ENCODE measurements around the gene SPATS2L.

Gene SPATS2L

GRCh38 chr2:200324362-200324761 is 17.9 kb downstream of the SPATS2L start:
- TF ChIP-seq CTCF (IDR thresholded peaks at IDR 0.05; ENCODE audit: low read depth, low read length, poor library complexity, severe bottlenecking) (no peak), EZH2phosphoT487 (IDR thresholded peaks at IDR 0.05; ENCODE audit: borderline replicate concordance, low read length) (no peak)
- Histone ChIP-seq H3K4me2 (ENCODE audit: low read length) (no peak overlapping the region), H3F3A (ENCODE audit: control insufficient read depth, insufficient read depth) (no peaks in the 10 kb centered on the region), H3K79me2 (ENCODE audit: control insufficient read depth, low read length) (no peaks in the 10 kb centered on the region), H3K9me3 (ENCODE audit: control insufficient read depth, insufficient read depth, low read length) (no peaks in the 10 kb centered on the region), H4K20me1 (ENCODE audit: control insufficient read depth, insufficient read depth, low read depth, low read length) (no peaks in the 10 kb centered on the region), H3K27me3 (ENCODE audit: control insufficient read depth, low read length) (peaks cover 13% of the 10 kb centered on the region), H3K27ac (ENCODE audit: low read depth, low read length) (no peak overlapping the region), H3K36me3 (ENCODE audit: control insufficient read depth, low read length) (no peaks in the 10 kb centered on the region), H3K4me1 (ENCODE audit: control insufficient read depth, low read length) (no peaks in the 10 kb centered on the region), H3K9me2 (replicated peaks; ENCODE audit: control insufficient read depth, low read length) (no peaks in the 10 kb centered on the region), H3K4me3 (ENCODE audit: low read length) (no peak overlapping the region)

DNA sequence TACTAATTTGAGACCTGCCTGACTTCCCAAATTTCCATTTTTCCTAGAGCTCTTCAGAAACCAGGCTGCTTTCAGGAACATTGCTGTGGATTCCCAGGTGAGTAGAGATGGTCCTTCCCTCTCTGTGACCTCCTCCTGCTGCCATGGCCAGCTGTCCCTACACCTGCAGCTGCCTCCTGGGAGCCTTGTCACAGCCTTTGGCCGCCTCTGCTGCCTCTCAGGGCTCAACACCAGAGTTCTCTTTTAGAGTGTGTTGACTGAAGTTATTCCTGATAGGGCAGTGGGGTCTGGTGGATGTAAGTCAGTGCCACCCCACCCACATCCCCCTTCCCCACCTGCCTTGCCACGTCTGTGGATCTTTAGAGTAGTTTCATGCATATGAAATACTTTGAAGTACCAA is 22.9 kb downstream of the SPATS2L start:
- Histone ChIP-seq H3K9me3 (ENCODE audit: control insufficient read depth, insufficient read depth, low read length) (no peaks in the 10 kb centered on the region), H3K9me2 (replicated peaks; ENCODE audit: control insufficient read depth, low read length) (no peaks in the 10 kb centered on the region), H3K27me3 (ENCODE audit: control insufficient read depth, low read length) (0 out of 2 replicates have a peak, but pooled peaks cover under 1% of the 10 kb centered on the region), H3K4me3 (ENCODE audit: low read length) (no peak overlapping the region), H3K4me1 (ENCODE audit: control insufficient read depth, low read length) (no peaks in the 10 kb centered on the region), H3K4me2 (ENCODE audit: low read length) (no peak overlapping the region), H3K36me3 (ENCODE audit: control insufficient read depth, low read length) (no peaks in the 10 kb centered on the region), H3K27ac (ENCODE audit: low read depth, low read length) (no peak overlapping the region), H4K20me1 (ENCODE audit: control insufficient read depth, insufficient read depth, low read depth, low read length) (no peaks in the 10 kb centered on the region), H3K79me2 (ENCODE audit: control insufficient read depth, low read length) (no peaks in the 10 kb centered on the region), H3F3A (ENCODE audit: control insufficient read depth, insufficient read depth) (no peaks in the 10 kb centered on the region)
- TF ChIP-seq CTCF (IDR thresholded peaks at IDR 0.05; ENCODE audit: low read depth, low read length, poor library complexity, severe bottlenecking) (no peak), EZH2phosphoT487 (IDR thresholded peaks at IDR 0.05; ENCODE audit: borderline replicate concordance, low read length) (no peak)

- Histone ChIP-seq H3K4me1 (ENCODE audit: control insufficient read depth, low read length) (no peaks in the 10 kb centered on the region), H3F3A (ENCODE audit: control insufficient read depth, insufficient read depth) (no peaks in the 10 kb centered on the region), H3K4me3 (ENCODE audit: low read length) (no peak overlapping the region), H4K20me1 (ENCODE audit: control insufficient read depth, insufficient read depth, low read depth, low read length) (no peaks in the 10 kb centered on the region), H3K27me3 (ENCODE audit: control insufficient read depth, low read length) (no peaks in the 10 kb centered on the region), H3K9me3 (ENCODE audit: control insufficient read depth, insufficient read depth, low read length) (no peaks in the 10 kb centered on the region), H3K4me2 (ENCODE audit: low read length) (no peak overlapping the region), H3K9me2 (replicated peaks; ENCODE audit: control insufficient read depth, low read length) (no peaks in the 10 kb centered on the region), H3K79me2 (ENCODE audit: control insufficient read depth, low read length) (no peaks in the 10 kb centered on the region), H3K36me3 (ENCODE audit: control insufficient read depth, low read length) (no peaks in the 10 kb centered on the region), H3K27ac (ENCODE audit: low read depth, low read length) (no peak overlapping the region)
- TF ChIP-seq CTCF (IDR thresholded peaks at IDR 0.05; ENCODE audit: low read depth, low read length, poor library complexity, severe bottlenecking) (no peak), EZH2phosphoT487 (IDR thresholded peaks at IDR 0.05; ENCODE audit: borderline replicate concordance, low read length) (no peak)
Observed at GRCh38 chr2:200329798-200330197, 23.3 kb downstream of the SPATS2L start.
